Adipocyte (in vitro differentiated cells): ENCODE measurements around the gene ZDHHC9.

Experiments used
- DNase-seq: peaks from one replicate; pipeline ENCODE4 v3.0.0-alpha.2; 2015; ENCODE audit warnings: low read depth
- H3K27me3 ChIP-seq: replicated peaks from 2 replicates; pipeline ENCODE4 v1.7.0; 2013; ENCODE audit warnings: mild to moderate bottlenecking, low read length, moderate library complexity; ENCODE audit not compliant: control insufficient read depth, insufficient read depth
- H3K36me3 ChIP-seq: 2 replicates; pipeline ENCODE4 v1.7.0; 2013; ENCODE audit warnings: low read length, mild to moderate bottlenecking, moderate library complexity; ENCODE audit not compliant: control insufficient read depth, insufficient read depth, severe bottlenecking
- H3K4me1 ChIP-seq: 2 replicates; pipeline ENCODE4 v1.7.0; 2013; ENCODE audit warnings: mild to moderate bottlenecking, low read length, moderate library complexity; ENCODE audit not compliant: control insufficient read depth, insufficient read depth
- H3K4me3 ChIP-seq: 2 replicates; pipeline ENCODE4 v1.7.0; 2013; ENCODE audit warnings: mild to moderate bottlenecking, low read length, moderate library complexity
- H3K9ac ChIP-seq: 2 replicates; pipeline ENCODE4 v1.7.0; 2013; ENCODE audit warnings: mild to moderate bottlenecking, low read length, moderate library complexity
- H3K9me3 ChIP-seq: 2 replicates; pipeline ENCODE4 v1.7.0; 2013; ENCODE audit warnings: mild to moderate bottlenecking, low read length, moderate library complexity; ENCODE audit not compliant: control insufficient read depth

Gene ZDHHC9

DNA sequence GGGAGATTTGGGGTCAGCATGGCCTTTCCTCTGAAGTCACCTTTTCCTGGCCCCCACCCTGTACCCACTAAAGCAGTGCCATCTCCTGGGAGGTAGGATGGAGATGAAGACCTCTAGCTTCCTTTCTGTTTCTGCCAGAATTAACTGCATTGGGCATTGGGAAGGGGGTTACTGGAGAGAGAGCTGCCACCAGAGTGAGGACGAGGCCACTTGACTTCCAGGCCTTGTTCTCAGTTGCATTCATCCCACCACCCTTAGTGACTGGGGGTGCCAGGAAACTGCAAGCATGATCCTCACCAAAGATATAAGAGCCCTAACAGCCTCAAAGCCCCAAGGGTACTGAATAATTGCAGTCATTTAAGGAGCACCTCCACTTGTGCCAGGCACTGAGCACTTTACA lies 48.1 kb downstream of the ZDHHC9 start:
- no peak overlapping the region for H3K4me3 ChIP-seq
- no peaks in the 10 kb centered on the region for H3K9me3 ChIP-seq
- peaks cover 5% of the 10 kb centered on the region for H3K27me3 ChIP-seq
- H3K9ac ChIP-seq: no peak overlapping the region
- peaks cover 7% of the 10 kb centered on the region for H3K36me3 ChIP-seq
- H3K4me1 ChIP-seq: peaks cover 5% of the 10 kb centered on the region
- DNase-seq: no peak

DNA sequence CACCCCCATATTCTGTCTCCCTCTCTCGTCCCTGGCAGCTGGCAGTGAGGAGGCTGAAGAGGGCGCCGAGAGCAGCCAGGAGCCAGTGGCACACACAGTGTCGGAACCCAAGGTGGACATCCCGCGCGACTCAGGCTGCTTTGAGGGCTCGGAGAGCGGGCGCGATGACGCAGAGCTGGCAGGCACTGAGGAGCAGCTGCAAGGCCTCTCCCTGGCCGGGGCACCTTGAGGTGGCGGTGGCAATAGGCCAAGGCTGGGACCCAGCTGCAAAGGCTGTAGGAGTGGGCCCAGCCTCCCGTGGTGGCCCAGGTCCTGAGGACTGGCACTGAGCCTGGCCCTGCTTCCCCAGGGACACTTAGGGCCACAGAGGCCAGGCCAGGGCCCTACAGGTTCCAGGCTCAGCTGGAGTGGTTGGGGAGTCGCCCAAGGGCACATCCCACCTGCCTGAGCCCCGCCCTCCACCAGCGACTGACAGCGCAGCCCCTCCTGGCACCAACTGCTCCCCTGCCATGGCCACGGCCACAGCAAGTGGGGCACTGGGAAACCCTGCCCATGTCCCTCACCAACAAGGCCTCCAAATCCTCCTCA lies 50.0 kb downstream of the ZDHHC9 start:
- DNase-seq: no peak
- H3K4me3 ChIP-seq: no peak overlapping the region
- no peaks in the 10 kb centered on the region for H3K36me3 ChIP-seq
- H3K9me3 ChIP-seq: no peaks in the 10 kb centered on the region
- no peak overlapping the region for H3K9ac ChIP-seq
- no peaks in the 10 kb centered on the region for H3K4me1 ChIP-seq
- H3K27me3 ChIP-seq: peaks cover 5% of the 10 kb centered on the region

DNA sequence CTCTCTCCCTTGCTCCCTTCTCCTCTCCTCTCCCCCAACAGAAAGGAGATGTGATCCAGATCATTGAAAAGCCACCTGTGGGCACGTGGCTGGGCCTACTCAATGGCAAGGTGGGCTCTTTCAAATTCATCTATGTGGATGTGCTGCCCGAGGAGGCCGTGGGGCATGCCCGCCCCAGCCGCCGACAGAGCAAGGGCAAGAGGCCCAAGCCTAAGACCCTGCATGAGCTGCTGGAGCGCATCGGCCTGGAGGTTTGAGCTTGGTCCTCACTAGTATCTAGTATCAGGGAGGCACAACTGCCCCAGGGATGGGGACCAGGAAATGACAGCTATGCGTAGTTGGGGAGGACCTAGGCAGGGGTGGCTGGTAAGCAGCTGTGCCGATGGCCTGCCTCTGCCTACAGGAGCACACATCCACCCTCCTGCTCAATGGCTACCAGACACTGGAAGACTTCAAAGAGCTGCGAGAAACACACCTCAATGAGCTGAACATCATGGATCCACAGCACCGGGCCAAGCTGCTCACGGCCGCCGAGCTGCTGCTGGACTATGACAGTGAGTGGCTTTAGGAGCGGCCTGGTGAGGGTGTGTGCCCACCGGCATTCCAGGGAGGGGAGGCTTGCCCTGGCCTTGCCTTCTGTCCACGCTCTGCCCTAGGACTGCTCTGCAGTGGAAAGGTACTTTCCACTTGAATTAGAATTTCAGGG lies 50.9 kb downstream of the ZDHHC9 start:
- H3K27me3 ChIP-seq: peaks cover 5% of the 10 kb centered on the region
- H3K4me3 ChIP-seq: no peak overlapping the region
- no peaks in the 10 kb centered on the region for H3K9me3 ChIP-seq
- no peak overlapping the region for H3K9ac ChIP-seq
- DNase-seq: no peak
- no peaks in the 10 kb centered on the region for H3K36me3 ChIP-seq
- no peaks in the 10 kb centered on the region for H3K4me1 ChIP-seq

DNA sequence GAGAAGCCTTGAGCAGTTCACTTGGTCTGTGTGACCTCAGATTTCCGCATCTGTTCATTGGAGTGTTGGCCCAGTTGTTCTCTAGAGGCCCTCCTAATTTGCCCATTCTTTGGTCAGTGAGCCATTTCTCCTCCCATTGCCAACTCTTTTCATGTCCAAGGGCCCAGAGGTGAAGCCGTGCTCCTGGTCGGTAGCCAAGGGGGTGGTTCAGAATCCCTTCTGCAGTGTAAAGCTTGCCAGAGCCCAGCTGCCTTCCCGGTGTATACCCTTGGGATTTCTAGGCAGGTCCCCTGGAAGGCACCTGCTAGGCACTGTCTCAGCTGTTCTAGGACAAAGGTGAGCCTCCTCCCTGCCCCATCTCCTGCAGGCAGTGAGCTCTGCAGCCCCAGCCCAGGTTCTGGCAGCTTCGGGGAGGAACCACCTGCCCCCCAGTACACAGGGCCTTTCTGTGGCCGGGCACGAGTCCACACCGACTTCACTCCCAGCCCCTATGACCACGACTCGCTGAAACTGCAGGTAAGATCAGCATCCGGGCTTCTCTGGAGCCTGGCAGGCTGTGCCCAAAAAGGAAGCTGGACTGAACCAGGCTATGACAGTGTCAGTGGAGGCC lies 51.6 kb downstream of the ZDHHC9 start:
- Histone ChIP-seq H3K36me3 (no peaks in the 10 kb centered on the region), H3K9me3 (no peaks in the 10 kb centered on the region), H3K9ac (no peak overlapping the region), H3K27me3 (peaks cover 10% of the 10 kb centered on the region), H3K4me1 (no peaks in the 10 kb centered on the region), H3K4me3 (no peak overlapping the region)
- DNase-seq: no peak

DNA sequence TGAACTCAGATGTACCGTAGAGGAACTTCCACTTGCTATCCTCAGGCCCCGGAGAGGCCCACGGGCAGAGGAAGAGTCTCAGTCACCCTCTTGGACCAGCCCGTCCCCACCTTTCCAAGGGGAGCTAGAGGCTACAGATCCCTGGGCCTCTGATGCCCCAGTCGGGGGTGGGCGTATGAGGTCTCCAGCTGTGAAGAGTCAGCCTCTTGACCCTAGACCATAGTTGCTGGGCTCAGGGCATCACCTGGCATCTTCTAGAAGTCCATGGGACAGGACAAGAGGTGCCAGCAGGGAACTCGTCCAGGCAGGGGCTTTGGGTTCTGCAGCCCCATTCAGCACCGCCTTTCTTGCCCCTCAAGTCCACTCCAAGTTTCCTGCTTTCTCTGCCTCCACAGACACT lies 52.4 kb downstream of the ZDHHC9 start:
- DNase-seq: no peak
- Histone ChIP-seq H3K27me3 (peaks cover 10% of the 10 kb centered on the region), H3K4me3 (no peak overlapping the region)

DNA sequence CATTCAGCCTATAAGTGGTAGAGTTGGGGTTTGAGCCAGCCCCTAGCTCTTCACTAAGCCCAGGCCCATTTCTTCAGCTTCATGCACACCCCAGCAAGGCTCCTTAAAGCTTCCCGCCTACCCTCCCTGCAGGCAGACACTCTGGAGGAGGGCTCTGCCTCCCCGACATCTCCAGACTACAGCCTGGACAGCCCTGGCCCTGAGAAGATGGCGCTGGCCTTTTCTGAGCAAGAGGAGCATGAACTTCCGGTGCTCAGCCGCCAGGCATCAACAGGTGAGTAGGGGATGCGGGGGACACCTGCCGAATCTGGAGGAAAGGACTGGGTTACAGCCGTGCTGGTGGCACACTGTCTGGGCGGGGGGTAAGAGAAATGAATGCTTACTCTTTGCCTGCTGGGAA lies 52.9 kb downstream of the ZDHHC9 start:
- Histone ChIP-seq H3K9me3 (no peaks in the 10 kb centered on the region), H3K27me3 (peaks cover 10% of the 10 kb centered on the region), H3K9ac (no peak overlapping the region), H3K4me1 (no peaks in the 10 kb centered on the region), H3K36me3 (no peaks in the 10 kb centered on the region), H3K4me3 (no peak overlapping the region)
- no peak for DNase-seq

More for the DNA sequence above, 52.4 kb downstream of the ZDHHC9 start:
- H3K9me3 ChIP-seq: no peaks in the 10 kb centered on the region
- H3K4me1 ChIP-seq: no peaks in the 10 kb centered on the region
- H3K9ac ChIP-seq: no peak overlapping the region
- no peaks in the 10 kb centered on the region for H3K36me3 ChIP-seq

DNA sequence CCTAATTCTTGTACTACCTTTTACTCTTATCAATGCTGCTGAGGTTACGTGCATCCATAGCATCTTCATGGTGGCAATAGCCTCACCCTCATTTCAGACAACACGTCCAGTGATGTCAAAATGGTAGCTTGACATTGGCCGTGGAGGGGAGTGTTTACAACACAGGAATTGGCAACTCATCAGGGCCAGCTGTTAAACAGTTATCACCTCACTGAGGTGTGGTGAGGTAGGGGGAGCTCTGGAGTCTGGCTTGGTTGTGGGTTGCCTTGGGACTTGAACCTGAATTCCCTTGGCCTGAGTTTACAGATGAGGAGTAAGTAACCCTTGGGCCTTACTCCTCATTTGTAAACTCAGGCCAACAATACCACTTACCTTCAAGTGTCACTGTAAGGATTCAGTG lies 53.5 kb downstream of the ZDHHC9 start:
- Histone ChIP-seq H3K4me1 (no peaks in the 10 kb centered on the region), H3K9me3 (no peaks in the 10 kb centered on the region), H3K9ac (no peak overlapping the region), H3K27me3 (peaks cover 10% of the 10 kb centered on the region), H3K4me3 (no peak overlapping the region), H3K36me3 (no peaks in the 10 kb centered on the region)
- DNase-seq: no peak

DNA sequence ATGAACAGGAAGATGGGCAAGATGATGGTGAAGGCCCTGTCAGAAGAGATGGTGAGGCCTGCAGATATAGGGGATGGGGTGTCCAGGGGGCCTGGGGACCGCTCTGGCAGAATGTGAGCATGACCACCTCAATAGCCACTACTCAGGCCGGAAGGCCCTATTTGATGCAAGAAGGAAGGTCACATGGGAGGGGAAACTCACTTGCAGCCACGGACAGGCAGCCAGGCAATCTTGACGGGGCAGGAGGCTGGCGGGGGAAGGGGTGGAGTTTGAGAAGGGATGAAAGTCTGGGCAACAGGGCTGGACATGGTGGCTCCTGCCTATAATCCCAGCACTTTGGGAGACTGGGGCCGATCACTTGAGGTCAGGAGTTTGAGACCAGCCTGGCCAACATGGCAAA lies 55.2 kb downstream of the ZDHHC9 start:
- Histone ChIP-seq H3K4me3 (no peak overlapping the region), H3K9me3 (no peaks in the 10 kb centered on the region), H3K27me3 (peaks cover 18% of the 10 kb centered on the region), H3K36me3 (no peaks in the 10 kb centered on the region), H3K4me1 (no peaks in the 10 kb centered on the region), H3K9ac (no peak overlapping the region)
- DNase-seq: no peak

DNA sequence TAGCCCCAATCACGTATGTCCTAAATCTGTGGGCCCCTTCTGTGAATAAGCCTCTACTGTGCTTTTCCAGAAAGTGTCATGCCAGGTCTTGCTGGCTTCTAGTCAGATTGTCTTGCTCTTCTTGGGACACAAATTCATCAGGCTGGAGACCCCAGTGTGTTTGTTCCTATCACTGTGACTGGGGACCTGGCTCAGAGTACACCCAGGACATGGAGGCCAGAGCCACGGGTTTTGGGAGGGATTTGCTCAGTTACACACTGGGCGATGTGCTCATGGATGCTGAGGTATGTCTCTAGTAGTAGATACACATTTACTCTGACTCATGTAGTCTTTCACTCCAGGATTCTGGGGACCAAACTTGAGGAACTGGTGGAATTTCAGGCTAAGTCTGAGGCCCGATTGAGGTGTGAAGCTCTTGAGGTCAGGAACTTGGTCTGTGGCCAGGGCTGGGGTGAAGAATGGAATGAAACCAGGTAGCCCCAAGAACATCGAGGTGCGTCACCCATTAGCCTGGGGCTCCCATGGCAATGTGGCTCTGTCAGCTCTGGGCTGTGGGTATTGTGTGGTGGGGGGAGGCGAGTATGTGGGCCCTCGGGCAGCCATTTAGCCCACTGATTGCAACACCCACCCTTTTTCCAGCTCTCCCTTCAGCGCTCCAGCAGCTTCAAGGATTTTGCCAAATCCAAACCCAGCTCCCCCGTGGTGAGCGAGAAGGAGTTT lies 56.2 kb downstream of the ZDHHC9 start:
- Histone ChIP-seq H3K9ac (no peak overlapping the region), H3K4me3 (no peak overlapping the region), H3K36me3 (no peaks in the 10 kb centered on the region), H3K27me3 (peaks cover 23% of the 10 kb centered on the region), H3K9me3 (no peaks in the 10 kb centered on the region), H3K4me1 (no peaks in the 10 kb centered on the region)
- DNase-seq: no peak

DNA sequence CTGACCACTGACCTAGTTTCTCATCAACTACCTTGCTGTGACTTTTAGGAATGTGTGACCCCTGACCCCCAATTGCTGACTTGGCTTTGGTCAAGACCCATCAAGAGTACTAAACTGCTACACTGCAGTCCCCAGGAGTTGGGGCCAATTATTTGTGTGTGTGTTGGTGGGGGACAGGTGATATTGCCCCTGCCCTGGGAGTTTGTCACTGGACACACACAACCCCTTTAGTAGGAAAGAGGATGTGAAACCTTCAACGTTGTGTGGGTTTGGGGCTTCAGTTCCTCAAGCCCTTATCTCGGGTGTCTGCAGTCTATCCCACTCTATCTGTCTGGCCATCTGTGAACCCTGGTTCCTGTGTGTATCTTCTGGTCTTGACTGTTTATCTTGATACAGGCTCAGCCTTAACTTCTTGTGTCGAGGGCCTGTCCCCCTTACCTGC lies 57.5 kb downstream of the ZDHHC9 start:
- H3K4me3 ChIP-seq: no peak overlapping the region
- DNase-seq: no peak
- H3K4me1 ChIP-seq: no peaks in the 10 kb centered on the region
- H3K27me3 ChIP-seq: peaks cover 27% of the 10 kb centered on the region
- no peaks in the 10 kb centered on the region for H3K36me3 ChIP-seq
- H3K9me3 ChIP-seq: no peaks in the 10 kb centered on the region
- no peak overlapping the region for H3K9ac ChIP-seq
